Ishikawa (cell line): ENCODE data around the gene ZNF253.

Experiments
- CEBPB ChIP-seq: IDR thresholded peaks from 2 replicates; pipeline ENCODE4 v1.6.1; 2012
- CREB1 ChIP-seq: IDR thresholded peaks from 2 replicates; pipeline ENCODE4 v1.6.1; 2012; ENCODE audit warnings: low read depth
- EGR1 ChIP-seq: IDR thresholded peaks from 2 replicates; pipeline ENCODE4 v1.6.1; 2012
- EP300 ChIP-seq: IDR thresholded peaks from 2 replicates; pipeline ENCODE4 v1.6.1; 2012; ENCODE audit warnings: borderline replicate concordance
- FOXM1 ChIP-seq: IDR thresholded peaks from 2 replicates; pipeline ENCODE4 v1.6.1; 2012; ENCODE audit warnings: low read depth, borderline replicate concordance
- NFIC ChIP-seq: IDR thresholded peaks from 2 replicates; pipeline ENCODE4 v1.6.1; 2012
- RAD21 ChIP-seq: IDR thresholded peaks from 2 replicates; pipeline ENCODE4 v1.6.1; 2012; ENCODE audit warnings: low read depth
- REST ChIP-seq: IDR thresholded peaks from 2 replicates; pipeline ENCODE4 v1.6.1; 2012; ENCODE audit warnings: low read depth, mild to moderate bottlenecking
- TAF1 ChIP-seq: IDR thresholded peaks from 2 replicates; pipeline ENCODE4 v1.6.1; 2012; ENCODE audit warnings: low read depth, mild to moderate bottlenecking
- TCF12 ChIP-seq: IDR thresholded peaks from 2 replicates; pipeline ENCODE4 v1.6.1; 2012; ENCODE audit warnings: low read depth
- TEAD4 ChIP-seq: IDR thresholded peaks from 2 replicates; pipeline ENCODE4 v1.6.1; 2012
- USF1 ChIP-seq: IDR thresholded peaks from 2 replicates; pipeline ENCODE4 v1.6.1; 2012
- YY1 ChIP-seq: IDR thresholded peaks from 2 replicates; pipeline ENCODE4 v1.6.1; 2012; ENCODE audit warnings: low read depth
- ZBTB7A ChIP-seq: IDR thresholded peaks from 2 replicates; pipeline ENCODE4 v1.6.1; 2012; ENCODE audit warnings: low read depth
- TF ChIP-seq, protein P1 (sequence below): IDR thresholded peaks from 2 replicates; pipeline ENCODE4 v1.6.1; 2012

Gene ZNF253

GRCh38 chr19:19858751-19859150 lies 6.9 kb upstream of the ZNF253 start:
- TF ChIP-seq FOXM1 (no peak), USF1 (no peak), CEBPB (no peak), TAF1 (no peak), EP300 (no peak), REST (no peak)

- TF ChIP-seq REST, result no peak
These were observed 4.8 kb upstream of the ZNF253 start for GRCh38 chr19:19860756-19861390.

- TF ChIP-seq TCF12 (no peak), ZBTB7A (no peak), CREB1 (no peak), REST (no peak), YY1 (no peak), TEAD4 (no peak), EP300 (no peak), EGR1 (no peak), FOXM1 (no peak), RAD21 (no peak), CEBPB (no peak), TAF1 (no peak), NFIC (no peak)
- TF ChIP-seq, protein P1, sequence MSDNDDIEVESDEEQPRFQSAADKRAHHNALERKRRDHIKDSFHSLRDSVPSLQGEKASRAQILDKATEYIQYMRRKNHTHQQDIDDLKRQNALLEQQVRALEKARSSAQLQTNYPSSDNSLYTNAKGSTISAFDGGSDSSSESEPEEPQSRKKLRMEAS, result no peak
These were observed 1.0 kb downstream of the ZNF253 start for GRCh38 chr19:19866611-19867248.

DNA sequence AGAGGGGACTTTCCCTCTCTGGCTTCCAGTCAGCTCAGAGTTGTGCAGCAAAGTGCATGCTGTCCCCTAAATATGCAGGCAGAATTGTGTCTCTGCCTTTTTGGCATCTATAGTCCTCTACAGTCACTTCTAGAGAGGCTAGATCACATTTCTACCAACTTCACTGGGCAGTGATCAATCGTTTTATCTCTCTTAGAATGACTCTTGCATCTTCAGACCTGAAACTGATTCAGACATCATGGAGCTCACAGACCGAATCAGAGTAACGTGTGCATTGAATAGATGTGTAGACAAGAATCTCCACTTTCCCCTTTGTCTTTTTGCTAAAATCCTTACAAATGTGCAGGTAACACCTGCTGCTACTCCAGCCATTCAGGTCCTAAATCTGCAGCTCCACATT lies 6.2 kb downstream of the ZNF253 start:
- TF ChIP-seq TCF12 (no peak), RAD21 (no peak), CEBPB (no peak), USF1 (no peak), TEAD4 (no peak), FOXM1 (no peak), CREB1 (no peak)
- TF ChIP-seq, protein P1, result no peak

GRCh38 chr19:19873381-19873780 lies 7.7 kb downstream of the ZNF253 start:
- no peak for TF ChIP-seq YY1
- TF ChIP-seq CREB1, result no peak
- no peak for TF ChIP-seq TCF12
- no peak for TF ChIP-seq EP300
- TF ChIP-seq EGR1, result no peak
